Left ventricle myocardium inferior (tissue), 1 donor: ENCODE data around the gene STAC2. TPM values are rescaled to one million over a fixed set of nuclear protein-coding genes. Genes with fewer than 3 reads are reported as not detected.

Experiments
- DNase-seq: peaks from one replicate; pipeline ENCODE4 v3.0.0-alpha.2; 2020
- H3K27ac ChIP-seq: fragments of 200-600 bp; replicated peaks from 2 replicates; pipeline ENCODE4 v1.8.0; 2021
- H3K27me3 ChIP-seq: fragments of 200-600 bp; 2 replicates; pipeline ENCODE4 v1.8.0; 2021; ENCODE audit warnings: low read depth
- H3K36me3 ChIP-seq: fragments of 200-600 bp; 2 replicates; pipeline ENCODE4 v1.8.0; 2021
- H3K4me1 ChIP-seq: fragments of 200-600 bp; 2 replicates; pipeline ENCODE4 v1.8.0; 2021
- H3K4me3 ChIP-seq: fragments of 200-600 bp; 2 replicates; pipeline ENCODE4 v1.8.0; 2021; ENCODE audit warnings: mild to moderate bottlenecking, moderate library complexity
- H3K9me3 ChIP-seq: fragments of 200-600 bp; replicated peaks from 2 replicates; pipeline ENCODE4 v1.8.0; 2021
- CTCF ChIP-seq: fragments of 200-600 bp; IDR thresholded peaks from 2 replicates; pipeline ENCODE4 v1.8.0; 2021; ENCODE audit warnings: antibody characterized with exemption, mild to moderate bottlenecking, borderline replicate concordance
- intact Hi-C: fragments of 100-400 bp; cut with micrococcal nuclease; formaldehyde crosslinking; loops from one replicate; pipeline ENCODE4 v1.11.0; 2022
- total RNA-seq: library from RNA; stranded (reverse); fragmentation: NEBNext Ultra II Directional; extraction: Animal tissue kit (Norgen Biotek cat#: 25700); gene quantifications from one replicate; pipeline ENCODE4 v1.2.1, GENCODE V29; 2021
- donor health status: DM: no; HTN: yes; CAD: no; lungs with severe emphysema.

The STAC2 gene
- total RNA-seq, 1 donor from 2014 or later: 0.36 TPM

GRCh38 chr17:39212195-39212810 is 13.4 kb downstream of the STAC2 start:
- H3K9me3 ChIP-seq: no peaks in the 10 kb centered on the region
- intact Hi-C loops: no loop called here
- peaks cover 38% of the 10 kb centered on the region for H3K4me1 ChIP-seq
- H3K4me3 ChIP-seq: no peak overlapping the region
- peaks cover 42% of the 10 kb centered on the region for H3K27me3 ChIP-seq
- H3K36me3 ChIP-seq: no peaks in the 10 kb centered on the region
- no peak for TF ChIP-seq CTCF
- no peak for DNase-seq
- H3K27ac ChIP-seq: peak overlapping the region; percentile 23

- peaks cover 3% of the 10 kb centered on the region for H3K36me3 ChIP-seq
- no peak for DNase-seq
- intact Hi-C loops: no loop called here
Measured at GRCh38 chr17:39210093-39210434, 15.7 kb downstream of the STAC2 start.

GRCh38 chr17:39209317-39210092 is 16.2 kb downstream of the STAC2 start:
- H3K36me3 ChIP-seq: peaks cover 8% of the 10 kb centered on the region
- peaks cover 38% of the 10 kb centered on the region for H3K4me1 ChIP-seq
- H3K27me3 ChIP-seq: peaks cover 21% of the 10 kb centered on the region
- peak; percentile 69 for DNase-seq
- TF ChIP-seq CTCF: no peak
- peak overlapping the region; percentile 50 for H3K27ac ChIP-seq
- peak overlapping the region; percentile 66 for H3K4me3 ChIP-seq
- no peaks in the 10 kb centered on the region for H3K9me3 ChIP-seq
- intact Hi-C loops: no loop called here

More at GRCh38 chr17:39210093-39210434, 15.7 kb downstream of the STAC2 start:
- H3K27ac ChIP-seq: peak overlapping the region; percentile 50
- peak overlapping the region; percentile 66 for H3K4me3 ChIP-seq
- H3K27me3 ChIP-seq: peaks cover 22% of the 10 kb centered on the region
- no peak for TF ChIP-seq CTCF
- no peaks in the 10 kb centered on the region for H3K9me3 ChIP-seq
- peaks cover 38% of the 10 kb centered on the region for H3K4me1 ChIP-seq

GRCh38 chr17:39208893-39209292 is 16.9 kb downstream of the STAC2 start:
- intact Hi-C loops: no loop called here
- Histone ChIP-seq H3K9me3 (no peaks in the 10 kb centered on the region), H3K36me3 (peaks cover 14% of the 10 kb centered on the region), H3K4me1 (peaks cover 38% of the 10 kb centered on the region), H3K27me3 (peaks cover 19% of the 10 kb centered on the region), H3K4me3 (peak overlapping the region; percentile 66), H3K27ac (peak overlapping the region; percentile 50)
- TF ChIP-seq CTCF: no peak
- no peak for DNase-seq

GRCh38 chr17:39208136-39208535 is 17.6 kb downstream of the STAC2 start:
- Histone ChIP-seq H3K27ac (no peak overlapping the region), H3K4me3 (no peak overlapping the region), H3K27me3 (peaks cover 15% of the 10 kb centered on the region), H3K4me1 (peaks cover 40% of the 10 kb centered on the region), H3K36me3 (peaks cover 22% of the 10 kb centered on the region), H3K9me3 (no peaks in the 10 kb centered on the region)
- no peak for DNase-seq
- intact Hi-C loops: no loop called here
- TF ChIP-seq CTCF: no peak
